HCT116 (cell line): Measurements from ENCODE around the gene BRAT1.

Experiments used
- ATF3 ChIP-seq: IDR thresholded peaks from 2 replicates; pipeline ENCODE4 v1.6.1; 2012
- CEBPB ChIP-seq: IDR thresholded peaks from 2 replicates; pipeline ENCODE4 v1.6.1; 2012; ENCODE audit warnings: low read depth
- CTCF ChIP-seq, 3 experiments: fragments of 200-600 bp in 1 of 3; sonication (generic) in 1 of 3; IDR thresholded peaks in 2 of 3; conservative IDR thresholded peaks in 1 of 3; 2 replicates each; pipeline ENCODE4 v1.5.1; 2012 to 2017; ENCODE audit warnings: low read depth in 2 of 3, low read length in 2 of 3, antibody characterized with exemption in 1 of 3, borderline replicate concordance in 1 of 3, control low read depth in 1 of 3, mild to moderate bottlenecking in 1 of 3, mixed read lengths in 1 of 3, mixed run types in 1 of 3, moderate library complexity in 1 of 3; ENCODE audit not compliant: insufficient read depth in 1 of 3
- EZH2 ChIP-seq: fragments of 200-600 bp; sonication (generic); IDR thresholded peaks from 2 replicates; pipeline ENCODE4 v1.6.1; 2017; ENCODE audit warnings: antibody characterized with exemption, mixed run types
- POLR2A ChIP-seq: IDR thresholded peaks from 2 replicates; pipeline ENCODE4 v1.7.0; 2011; ENCODE audit warnings: borderline replicate concordance; ENCODE audit not compliant: insufficient read depth, insufficient read length; ENCODE audit errors: extremely low read depth
- RAD21 ChIP-seq: IDR thresholded peaks from 2 replicates; pipeline ENCODE4 v1.6.1; 2012; ENCODE audit warnings: low read depth, mild to moderate bottlenecking
- YY1 ChIP-seq: IDR thresholded peaks from 2 replicates; pipeline ENCODE4 v1.6.1; 2011; ENCODE audit warnings: low read length, low read depth, moderate library complexity, mild to moderate bottlenecking; ENCODE audit not compliant: insufficient replicate concordance; ENCODE audit errors: extremely low read depth
- ZBTB33 ChIP-seq: IDR thresholded peaks from 2 replicates; pipeline ENCODE4 v1.6.1; 2011; ENCODE audit warnings: mild to moderate bottlenecking, low read length, moderate library complexity; ENCODE audit not compliant: insufficient replicate concordance; ENCODE audit errors: extremely low read depth

- TF ChIP-seq CTCF (IDR thresholded peaks at IDR 0.05 in 2 of 3, conservative IDR thresholded peaks at IDR 0.05 in 1 of 3; ENCODE audit: borderline replicate concordance in 1 of 3, insufficient read depth in 1 of 3, low read depth in 2 of 3, low read length in 2 of 3) (no peak), ATF3 (no peak), POLR2A (no peak), ZBTB33 (no peak), EZH2 (no peak), YY1 (no peak), CEBPB (no peak), RAD21 (no peak)
These were observed 31.8 kb upstream of the BRAT1 start for GRCh38 chr7:2587134-2587533.
